Retina (tissue), 1 donor: ENCODE measurements around the gene MED26.

Experiments
- DNase-seq: peaks from one replicate; pipeline ENCODE4 v3.0.0-alpha.2; 2016

Gene MED26

DNA sequence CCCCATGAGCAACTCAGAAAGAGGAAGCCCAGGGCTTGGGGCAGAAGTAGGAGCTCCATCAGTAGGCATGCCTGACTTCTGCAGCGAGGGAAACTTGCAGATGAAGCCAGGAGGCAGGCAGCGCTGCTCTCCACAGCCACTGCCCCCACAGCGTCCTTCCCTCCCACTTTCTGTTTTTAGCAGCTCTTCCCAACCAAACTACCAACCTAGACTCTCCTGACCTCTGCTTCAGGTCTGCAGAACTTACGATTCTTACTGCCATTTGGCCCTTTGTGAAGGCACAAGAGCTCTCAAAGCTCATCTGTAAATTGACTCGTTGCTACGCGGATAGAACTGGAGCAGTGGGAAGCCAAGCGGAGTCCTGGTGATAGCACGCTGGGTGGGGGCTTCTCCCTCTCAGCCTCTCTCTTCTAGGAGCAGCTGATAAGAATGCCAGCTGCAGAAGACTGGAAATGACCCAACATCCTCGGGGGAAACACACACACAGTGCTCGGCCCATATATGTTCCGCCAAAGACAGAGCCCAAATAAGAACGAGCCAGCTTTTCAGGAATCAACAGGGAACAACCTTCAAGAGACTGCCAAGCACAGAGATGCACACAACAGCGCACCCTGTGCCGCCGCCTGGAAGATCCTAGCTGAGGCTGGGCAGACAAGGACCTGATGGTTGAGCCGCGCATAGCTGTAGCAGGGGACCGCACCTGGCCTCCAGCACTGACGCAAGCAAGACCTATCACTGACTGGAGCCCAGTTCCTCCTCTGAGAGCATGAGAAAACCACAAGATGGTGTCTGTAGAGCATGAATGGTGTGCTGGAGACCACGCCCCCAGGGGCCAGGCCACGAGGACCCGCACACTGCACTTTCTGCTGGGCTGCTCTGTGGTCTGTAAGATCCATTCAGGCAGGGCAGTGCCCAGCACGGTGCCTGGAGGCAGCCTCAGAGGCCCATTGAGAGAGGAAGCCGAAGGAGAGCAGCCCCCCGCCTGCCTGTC lies 39.9 kb downstream of the MED26 start:
- peak; percentile 53 for DNase-seq

DNA sequence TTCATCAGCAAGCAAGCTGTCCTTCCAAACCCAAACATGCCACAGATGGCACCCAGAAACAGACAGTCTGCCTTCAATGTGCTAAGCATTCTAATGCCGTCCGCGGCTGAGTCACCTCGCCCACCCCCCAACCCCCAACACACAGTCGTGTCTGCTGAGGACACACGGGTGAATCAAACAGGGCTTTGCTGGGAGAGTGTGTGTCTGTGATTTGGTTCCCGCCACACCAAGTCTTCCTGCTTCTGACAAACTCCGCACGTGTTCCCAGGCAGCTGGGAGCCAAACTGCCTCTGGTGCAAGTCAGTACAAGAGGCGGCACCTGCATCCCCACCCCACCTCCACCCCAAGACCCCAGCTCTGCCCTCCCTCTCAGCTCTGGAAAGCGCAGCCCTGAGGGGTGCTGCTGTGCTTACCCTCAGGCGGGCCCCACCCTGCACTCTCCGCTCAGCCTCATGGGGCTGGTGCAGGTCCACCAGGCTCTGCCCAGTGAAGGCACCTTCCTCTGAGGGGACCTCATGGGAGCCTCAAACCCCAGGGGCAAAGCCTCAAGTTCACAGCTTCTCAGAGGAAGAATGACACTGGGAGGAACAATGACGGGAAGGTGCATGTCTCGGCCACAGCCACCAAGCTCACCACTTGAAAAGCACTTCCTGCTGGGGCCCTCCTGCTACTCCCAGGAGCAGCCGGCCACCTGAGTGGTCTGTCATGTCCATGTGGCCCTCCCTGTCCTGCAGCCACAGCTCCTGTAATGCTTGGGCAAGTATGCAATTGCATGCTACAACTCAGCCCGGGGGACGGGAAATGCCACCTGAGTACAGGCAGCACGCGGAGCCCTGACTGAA lies 40.8 kb downstream of the MED26 start:
- DNase-seq, result peak; percentile 47

DNA sequence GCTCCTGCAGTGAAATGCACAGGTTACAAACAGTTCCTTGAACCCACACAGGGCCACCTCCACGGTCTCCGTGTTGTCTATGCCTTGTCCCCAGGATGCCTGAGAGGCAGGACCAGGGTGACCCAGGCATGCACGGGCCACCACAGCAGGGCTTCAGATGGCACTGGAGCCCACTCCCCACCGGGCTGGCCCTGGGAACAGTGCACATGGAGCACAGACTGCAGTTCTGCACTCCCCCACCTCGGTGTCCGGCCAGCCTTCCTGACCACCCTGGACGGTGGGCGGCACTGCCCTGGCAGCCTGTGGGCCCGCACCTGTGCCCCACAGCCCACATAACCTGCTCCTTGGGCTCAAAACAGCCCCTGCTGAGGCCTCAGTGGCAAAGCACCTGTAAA lies 41.5 kb downstream of the MED26 start:
- no peak for DNase-seq

DNA sequence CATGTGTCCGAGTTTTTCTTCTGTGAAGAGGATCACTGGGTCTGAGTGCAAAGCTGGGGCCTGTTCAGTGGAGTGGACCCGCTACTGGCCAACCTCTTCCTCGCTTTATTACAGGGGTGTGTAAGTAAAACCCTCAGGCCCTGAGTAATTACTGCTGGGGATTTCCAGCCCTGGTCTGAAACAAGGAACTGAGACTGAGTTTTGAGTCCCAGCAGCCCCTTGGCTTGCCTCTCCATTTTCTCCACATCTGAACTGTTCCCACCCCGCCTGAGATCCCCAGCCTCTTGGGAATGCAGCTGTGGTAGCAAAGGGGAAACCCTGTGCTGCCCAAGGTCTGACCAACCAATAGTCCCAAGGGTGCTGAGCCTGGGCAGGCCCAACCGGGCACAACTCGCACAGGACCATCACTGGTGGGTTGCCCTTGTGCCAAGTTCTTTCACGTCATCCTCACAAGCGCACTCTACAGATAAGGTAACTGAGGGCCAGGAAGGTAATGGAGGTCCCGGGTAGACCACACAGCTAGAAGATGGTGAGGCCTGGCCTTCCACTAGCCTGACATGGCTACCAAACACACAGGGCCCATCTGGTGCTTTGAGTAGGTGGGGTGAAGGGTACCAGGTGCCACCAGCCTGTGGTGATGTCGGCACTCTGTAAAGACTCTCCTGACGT lies 42.1 kb downstream of the MED26 start:
- no peak for DNase-seq

DNA sequence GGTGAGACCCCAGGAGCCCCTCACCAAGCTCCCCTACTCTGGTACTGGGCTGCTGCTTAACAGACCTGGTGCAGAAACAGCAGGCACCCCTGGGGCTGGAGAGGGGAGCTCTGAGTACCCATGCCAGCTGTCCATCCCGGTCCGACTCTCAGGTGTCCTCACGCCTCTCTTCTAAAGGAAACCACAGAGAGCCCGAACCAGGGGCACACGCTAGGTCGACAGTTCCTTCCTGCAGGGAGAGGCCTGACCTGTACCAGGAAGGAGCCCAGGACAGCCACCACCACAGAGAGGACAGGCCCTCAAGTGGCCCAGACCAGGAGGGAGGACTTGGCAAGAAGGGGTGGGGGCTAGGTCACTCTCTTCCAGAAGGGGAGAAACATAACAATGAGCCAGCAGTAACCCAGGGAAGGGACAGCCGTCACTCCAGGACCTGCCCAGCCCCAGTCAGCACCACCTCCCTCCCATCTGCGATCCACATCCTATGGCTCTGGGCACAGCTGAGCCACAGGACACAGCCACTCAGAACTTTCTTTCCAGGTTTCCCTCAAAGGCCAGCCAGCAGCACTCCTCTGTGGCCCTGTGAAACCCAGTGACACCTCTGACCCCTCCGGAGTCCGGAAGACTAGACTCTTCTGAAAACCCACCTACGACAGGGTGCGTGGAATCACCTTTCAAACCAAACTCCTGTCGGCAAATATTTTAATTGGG lies 42.8 kb downstream of the MED26 start:
- DNase-seq, result no peak

DNA sequence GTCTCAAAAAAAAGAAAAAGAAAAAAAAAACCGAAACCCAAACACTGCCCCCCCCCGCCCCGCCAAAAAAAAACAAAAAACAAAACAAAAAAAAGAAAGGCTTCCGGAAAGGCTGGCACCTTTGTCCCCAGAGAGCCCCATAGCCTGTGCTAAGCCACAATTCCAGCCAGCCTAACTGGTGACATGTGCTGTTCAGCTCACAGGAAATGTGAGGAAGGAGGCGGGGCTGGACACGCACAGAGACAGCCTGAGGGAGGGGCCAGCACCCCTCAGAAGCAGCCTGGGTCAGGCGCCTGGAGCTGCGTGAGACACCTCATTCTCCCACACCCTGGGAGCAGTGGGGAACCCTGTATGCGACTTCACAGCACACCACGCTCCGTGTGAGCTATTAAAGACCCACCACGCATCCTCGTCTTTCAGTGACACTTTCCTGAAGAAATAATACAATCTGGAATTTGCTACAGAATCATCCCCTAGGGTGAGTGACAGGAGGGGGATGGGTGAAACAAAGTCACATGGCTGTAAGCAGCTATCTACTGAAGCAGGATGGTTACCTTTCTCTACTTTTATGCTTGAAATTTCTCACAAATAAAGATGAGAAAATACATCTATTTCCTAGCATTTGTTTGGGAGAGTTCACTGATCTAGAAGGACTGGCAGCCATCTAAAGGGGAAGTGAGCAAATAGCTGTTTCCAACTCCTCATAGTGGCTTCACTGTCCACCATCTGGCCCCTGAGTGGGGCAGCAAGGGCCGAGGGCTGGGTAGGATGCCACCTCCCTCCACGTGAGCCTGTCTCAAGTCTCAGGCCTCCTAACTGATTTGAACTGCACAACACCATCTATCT lies 43.5 kb downstream of the MED26 start:
- peak; percentile 78 for DNase-seq

DNA sequence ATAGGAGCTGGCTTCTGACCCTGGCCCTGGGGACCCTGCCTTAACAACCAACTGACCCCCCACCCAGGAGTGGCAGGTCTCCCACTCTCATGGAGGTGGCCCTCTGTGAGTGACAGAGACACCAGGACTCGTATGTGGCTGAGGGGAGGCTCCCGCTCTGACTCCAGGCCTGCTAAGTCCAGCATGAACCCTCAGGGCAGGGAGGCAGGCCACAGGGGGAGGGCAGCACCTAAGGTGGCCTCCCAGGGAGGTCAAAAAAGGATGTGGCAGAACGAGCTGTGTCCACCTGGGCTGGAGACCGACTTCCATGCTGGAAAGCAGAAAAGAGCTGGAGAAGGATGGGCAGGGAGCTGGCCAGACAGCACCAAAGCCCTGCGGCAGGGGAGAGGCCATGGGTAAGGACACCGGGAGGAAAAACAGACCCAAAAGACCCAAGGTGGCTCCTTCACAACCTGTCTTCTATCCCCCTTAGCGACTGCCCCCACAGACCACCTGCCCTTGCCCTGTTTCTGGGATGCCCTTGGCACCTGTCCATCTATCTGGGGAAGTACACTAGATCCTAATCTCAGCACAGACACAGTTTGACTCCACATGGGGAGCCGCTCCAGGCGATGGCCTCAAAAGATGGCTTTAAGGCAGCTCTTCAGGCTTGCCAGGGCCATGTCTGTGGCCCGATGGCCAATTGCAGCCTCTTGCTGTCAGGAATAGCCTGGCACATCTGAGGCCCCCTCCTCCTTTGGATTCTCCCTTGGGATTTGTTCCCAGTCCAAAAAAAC lies 45.3 kb downstream of the MED26 start:
- DNase-seq, result no peak

DNA sequence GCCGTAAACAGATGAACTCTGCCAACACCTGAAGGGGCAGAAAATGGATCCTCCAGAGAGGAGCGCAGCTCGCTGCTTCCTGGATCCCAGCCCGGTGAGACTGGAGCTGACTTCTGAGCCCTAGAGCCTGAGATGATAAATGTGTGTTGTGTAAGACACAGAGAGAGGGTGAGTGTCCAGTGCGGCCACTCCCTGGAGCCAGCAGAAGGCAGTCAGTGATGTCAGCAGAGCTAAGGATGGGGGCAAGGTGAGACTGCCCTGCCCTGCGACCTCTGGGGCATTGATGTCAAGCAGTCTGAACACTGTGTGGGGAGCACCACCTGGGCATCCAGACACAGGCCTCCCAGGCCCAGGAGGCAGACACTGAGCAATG lies 46.0 kb downstream of the MED26 start:
- DNase-seq, result no peak

DNA sequence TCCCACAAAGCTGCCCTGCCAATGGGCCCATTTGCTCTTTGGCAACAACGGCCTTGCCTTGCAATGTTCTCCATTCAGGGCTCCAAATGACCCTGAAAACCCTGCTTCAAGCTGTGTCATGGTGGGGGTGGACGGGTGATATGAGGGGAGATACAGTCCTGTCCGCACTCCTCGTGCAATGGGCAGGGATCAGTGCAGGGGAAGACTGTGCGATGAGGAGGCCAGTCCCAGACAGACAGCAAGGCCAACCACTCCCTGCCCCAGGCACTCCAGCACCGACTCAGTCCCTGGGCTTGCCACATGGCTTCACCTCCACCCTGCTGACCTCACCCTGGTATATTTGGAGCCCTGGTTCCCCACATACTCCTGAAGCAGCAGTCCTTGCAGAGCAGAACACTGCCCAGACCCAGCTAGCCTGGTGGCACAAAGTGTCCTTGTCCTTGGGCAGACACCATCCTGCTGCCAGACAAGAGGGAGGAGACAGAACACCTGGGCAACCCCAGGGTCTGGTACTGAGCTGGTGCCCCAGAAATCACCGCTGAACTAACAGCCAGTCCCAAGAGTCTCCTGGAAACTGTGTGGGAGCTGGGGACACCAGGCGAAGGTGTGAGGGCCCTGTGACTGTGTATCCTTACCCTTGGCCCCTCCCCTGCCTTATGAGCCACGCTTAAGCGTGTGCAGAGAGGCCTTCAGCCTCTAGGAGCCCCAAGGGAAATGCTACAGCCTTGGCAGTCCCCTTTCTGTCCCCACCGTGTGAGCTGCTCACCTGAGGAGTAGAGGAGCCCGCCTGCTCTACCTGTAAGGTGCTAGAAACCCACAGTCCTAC lies 46.6 kb downstream of the MED26 start:
- DNase-seq, result no peak

DNA sequence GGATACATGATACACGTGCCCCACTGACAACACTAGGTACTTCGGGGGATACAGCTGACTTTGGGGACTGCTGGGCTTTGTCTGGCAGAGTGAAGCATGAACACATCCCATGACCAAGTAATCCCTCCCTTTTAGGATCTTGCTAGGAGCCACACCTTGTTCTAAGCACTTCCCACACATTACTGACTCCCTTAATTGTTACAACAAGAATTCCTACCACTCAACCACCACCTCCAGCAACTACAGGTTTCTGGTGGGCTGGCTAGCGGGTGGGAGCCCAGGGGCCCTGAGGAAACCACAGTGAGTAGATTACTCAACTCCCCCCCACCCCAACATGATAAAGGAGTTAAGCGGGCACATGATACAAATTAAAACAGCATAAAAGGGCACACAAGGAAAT lies 48.6 kb downstream of the MED26 start:
- no peak for DNase-seq

DNA sequence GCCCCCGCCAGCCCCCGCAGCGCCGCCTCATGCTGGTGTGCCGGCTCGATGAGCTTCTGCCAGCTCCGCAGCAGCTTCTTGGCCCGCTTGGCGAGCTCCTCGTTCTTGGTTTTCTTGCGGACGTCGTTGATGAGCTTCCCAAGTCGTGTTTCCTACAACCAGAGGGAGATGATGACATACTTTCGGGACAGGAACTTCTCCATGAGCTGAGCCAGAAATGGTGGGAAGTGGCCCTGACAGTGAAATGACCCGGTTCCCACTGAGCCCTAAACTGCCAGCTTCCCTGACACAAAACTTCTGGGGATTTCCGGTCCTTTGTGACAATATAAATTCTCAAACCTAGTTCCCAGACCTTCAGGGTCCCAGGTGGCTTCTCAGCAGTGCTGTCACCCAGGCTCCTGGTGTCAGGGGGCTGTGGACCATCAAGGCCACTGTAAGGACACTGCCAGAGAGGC lies 50.4 kb downstream of the MED26 start:
- no peak for DNase-seq

DNA sequence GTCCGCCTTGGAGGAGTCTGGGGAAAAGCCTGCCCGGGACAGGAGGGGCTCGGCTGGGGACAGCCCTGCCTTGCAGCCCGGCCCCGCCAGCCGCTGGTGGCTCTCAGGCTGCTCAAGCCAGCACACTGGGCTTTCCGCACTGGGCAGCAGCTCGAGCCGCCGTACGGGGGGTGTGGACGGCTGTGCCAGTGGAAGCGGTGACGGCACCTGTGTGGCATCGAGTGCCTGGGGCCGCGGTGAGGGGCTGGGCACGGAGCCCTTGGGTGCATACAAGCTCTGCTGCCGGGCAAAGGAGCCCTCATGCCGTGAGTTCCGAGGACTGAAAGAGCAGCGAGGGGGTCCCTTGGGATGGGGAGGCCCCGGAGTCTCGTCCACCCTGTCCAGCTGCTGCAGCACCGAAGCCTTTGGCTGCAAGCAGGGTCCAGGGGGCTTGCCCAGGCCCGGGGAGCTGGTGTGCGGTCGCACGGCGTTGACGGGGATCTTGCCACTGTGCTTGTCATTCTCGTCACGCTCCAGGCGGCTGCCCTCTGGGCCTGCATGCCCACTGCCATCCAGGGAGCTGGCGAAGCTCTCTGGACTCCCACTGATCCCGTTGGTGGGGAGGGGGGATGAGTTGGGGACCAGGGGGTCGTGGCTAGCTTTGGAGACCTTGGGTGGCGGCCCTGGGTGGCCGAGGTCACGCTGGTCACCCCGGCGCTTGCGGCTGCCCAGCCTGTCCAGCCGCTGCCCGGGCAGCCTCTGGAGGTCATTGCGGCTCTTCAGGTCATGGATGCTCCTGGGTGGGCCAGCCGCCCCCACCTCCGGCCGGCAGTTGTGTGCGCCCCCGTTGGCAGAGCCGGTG lies 51.1 kb downstream of the MED26 start:
- no peak for DNase-seq

DNA sequence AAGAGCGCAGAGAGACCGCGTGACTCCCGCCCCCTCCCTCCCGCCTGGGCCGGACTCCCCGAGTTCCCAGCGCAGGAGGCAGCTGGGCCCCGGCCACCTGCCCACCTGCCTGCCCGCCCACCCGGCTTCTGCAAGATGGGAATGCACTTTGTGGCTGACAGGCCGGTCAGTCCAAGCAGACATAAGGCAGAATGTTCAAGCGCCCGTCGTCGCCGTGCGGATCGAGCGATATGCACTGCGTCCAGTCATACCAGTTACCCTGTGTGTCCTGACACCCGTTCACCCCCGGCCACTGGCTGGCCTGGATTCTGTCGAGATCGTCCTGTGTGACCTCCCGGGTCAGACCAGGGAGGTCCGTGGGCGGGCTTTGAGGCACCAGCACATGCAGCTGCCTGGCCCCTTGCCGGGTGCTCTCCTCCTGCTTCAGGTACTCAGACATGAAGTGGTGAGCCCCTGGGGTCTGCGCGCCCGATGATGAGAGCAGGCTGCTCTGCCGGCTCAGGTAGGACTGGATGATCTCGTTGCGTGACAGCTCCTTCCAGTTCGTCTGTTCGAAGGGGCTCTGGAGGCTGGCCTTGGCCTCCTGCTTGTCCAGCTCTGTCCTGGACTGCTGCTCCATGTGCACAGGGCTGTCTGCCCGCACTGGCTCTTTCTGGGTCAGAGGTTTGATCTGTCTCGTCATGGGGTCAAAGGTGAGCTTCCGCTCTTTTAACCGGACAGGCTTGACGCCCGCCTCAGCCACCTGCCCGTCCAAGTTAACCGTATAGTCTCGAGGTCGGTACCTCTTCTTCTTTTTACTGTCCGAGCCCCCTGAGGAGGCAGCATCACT lies 51.9 kb downstream of the MED26 start:
- DNase-seq, result no peak

DNA sequence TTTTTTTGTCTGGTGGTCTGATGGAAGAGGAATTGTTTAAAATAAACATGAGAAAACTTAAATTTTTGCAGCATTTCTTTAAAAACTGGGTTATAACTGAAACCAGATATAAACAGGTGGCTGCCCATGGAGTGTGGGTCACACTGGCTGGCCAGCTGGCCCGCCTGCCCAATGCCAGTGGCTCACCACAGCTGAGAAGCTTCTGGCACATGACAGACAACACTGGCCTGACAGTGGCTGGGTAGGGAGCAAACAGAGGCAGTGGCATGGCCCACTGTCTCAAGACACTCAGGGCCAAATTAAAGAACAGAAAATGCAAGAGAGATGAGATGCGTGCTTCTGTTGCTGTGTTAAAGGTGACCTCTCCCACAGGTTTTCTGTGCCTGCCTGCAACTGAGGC lies 52.7 kb downstream of the MED26 start:
- no peak for DNase-seq

DNA sequence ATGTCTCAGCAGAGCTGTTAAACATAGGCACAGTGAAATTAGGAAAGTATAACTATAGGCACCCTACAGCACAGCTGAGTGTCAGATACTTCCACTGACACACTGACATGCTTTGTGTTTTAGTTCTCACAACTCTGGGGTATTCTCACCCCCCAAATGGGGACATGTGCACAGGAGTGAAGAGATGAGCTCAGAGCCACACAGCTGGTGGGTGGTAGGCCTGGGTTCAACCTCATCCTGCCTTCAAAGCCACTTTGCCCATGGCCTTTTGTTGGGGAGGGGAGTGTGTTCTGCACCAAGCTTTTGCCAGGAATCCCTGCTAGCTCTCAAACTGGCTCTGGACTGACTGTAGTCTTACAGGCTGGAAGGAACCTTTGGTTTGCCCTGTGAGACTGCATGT lies 54.1 kb downstream of the MED26 start:
- no peak for DNase-seq

DNA sequence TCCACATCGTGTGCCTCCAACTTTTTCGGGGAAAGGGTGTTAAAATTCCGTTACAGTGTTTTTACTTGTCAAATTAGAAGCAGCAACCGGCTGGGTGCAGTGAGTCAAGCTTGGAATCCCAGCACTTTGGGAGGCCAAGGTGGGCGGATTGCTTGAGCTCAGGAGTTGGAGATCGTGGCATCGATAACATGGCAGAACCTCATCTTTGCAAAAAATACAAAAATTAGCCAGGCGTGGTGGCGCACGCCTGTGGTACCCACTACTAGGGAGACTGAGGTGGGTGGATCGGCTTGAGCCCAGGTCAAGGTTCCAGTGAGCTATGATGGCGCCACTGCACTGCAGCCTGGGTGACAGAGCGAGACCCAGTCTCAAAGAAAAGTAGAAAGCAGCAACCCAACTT lies 54.7 kb downstream of the MED26 start:
- no peak for DNase-seq

DNA sequence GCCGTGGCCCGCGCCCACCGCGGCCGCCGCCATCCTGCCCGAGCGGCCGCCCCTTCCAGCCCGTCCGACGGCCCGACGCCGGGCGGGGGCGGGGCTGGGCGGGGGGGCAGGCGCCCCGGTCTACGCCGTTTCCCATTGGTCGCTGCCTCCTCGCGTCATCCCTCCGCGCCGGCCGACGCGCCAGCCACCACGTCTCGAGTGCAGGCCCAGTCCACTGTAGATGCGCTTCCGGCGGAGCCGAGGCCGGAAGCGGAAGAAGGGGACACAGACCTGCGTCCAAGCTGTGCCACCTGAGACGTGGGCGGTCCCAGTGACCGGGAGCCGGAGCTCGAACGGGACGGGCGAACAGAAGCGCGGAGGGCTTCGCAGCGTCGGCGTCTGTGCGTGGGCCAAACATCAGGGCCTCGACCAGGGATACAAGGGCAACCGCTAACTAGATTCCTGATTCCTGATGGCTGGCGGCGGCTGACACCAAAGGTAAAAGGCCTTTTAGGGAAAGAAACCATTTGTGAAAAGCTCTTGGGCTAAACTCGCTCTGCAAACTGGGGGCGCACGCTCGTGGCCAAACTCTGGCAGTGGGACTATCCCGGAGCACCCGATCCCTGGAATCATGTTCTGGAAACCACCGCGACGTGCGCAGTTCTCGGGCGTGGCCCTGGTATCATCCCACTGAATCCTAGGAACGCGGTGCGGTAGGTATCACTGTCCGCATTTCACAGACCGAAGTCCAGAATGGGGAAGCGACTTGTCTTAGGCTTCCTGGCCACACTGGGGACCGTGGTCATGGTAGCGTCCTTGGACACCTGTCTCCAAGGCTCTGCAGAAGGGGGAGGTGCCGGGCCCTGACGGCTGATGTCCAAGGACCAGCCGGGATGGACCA lies 55.4 kb downstream of the MED26 start, which contains the start of gene SLC35E1:
TSS of gene SLC35E1 (minus strand) at position 84 of the 880 bp plus-strand sequence. CDS start at position 33, 51 bp downstream.
- peak; percentile 93 for DNase-seq
